Measurements from ENCODE around the gene ARHGEF17.

The ARHGEF17 gene

DNA sequence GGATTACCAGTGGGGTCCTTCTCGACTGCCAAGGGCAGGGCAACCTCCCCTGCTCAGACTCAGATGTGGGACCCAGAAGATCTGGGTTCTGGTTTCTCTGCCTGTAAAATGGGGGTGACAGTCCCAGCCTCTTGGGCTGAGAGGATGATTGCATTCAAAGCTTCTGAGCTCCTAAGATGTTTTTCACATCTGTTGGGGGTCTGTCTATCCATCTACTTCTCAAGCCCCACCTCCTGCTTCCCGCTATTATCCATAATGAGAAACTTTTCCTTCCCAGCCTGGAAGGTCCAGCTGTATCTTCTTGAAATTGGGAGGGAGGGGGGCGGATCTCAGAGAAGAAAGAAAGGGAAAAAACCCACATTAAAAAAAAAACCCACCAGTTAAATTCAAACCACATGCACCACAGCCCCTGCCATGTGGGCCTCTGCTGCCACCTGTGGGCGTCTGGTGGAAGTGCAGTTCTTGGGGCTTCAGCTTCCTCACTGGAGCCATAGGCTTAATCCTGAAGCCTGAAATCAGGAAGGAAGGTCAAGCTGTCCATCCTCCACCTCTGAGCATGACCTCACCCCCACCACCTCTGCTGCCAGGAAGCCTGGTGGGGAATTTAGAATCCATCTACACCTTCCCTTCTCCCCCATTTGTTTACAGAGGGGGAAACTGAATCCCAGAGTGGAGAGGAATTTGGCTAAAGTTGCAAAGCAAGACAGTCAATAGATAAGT is 27.3 kb downstream of the ARHGEF17 start:
- DNase-seq: peak; percentile 78

DNA sequence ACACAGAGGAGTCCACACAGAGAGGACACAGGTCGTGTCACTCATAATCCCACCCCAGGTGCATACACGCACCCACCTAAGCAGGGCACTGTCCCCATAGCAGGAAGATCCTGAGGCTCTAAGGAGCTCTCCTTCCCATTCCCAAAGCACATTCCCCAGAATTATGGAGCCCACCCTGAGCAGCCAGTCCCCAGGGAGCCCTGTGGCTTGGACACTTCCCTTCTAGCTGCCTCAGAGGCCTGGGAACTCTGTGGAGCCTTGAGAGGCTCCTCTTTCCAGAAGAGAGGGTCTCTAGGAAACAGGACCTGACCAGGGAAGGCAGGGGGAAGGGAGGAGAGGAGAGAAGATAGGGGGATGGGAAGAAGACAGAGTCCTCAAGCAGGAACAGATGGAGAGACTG is 29.8 kb downstream of the ARHGEF17 start:
- no peak for DNase-seq

DNA sequence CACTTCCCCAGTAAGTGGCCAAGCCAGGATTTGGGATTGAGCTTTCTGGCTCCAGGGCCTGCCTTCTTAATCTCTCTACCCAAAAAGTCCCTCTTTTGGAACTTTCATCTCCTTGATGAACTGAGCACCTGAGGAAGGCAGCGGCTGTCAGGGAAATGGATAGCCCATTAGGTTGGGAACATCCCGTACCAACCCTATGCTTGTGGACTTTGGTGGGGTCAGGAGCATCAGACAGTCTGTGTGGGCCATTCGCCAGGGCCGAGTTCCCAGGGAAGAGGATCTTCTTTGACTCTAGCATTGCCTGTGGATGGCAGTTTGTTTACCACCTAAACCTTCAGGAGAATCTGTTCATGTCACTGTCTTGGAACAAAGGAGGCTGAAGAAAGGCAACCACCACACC is 30.2 kb downstream of the ARHGEF17 start:
- no peak for DNase-seq

DNA sequence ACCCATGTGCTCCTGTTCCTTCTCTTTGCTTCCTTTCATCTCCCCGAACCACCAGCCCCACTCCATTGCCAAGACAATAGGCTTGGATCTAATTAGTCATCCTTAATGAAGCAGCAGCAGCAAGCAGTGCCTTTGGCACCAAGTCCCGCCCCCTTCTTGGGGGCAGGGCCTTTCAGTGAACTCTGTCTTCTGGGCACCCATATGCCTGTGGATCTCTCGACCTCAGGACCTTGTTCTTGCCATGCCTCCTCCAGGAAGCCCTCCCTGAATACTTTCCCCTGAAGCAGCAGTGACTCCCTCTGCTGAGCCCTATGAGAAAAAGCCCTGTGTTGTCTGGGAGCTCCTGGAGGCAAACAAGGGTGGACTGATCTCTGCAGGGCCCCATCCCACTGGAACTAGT is 32.1 kb downstream of the ARHGEF17 start:
- no peak for DNase-seq

DNA sequence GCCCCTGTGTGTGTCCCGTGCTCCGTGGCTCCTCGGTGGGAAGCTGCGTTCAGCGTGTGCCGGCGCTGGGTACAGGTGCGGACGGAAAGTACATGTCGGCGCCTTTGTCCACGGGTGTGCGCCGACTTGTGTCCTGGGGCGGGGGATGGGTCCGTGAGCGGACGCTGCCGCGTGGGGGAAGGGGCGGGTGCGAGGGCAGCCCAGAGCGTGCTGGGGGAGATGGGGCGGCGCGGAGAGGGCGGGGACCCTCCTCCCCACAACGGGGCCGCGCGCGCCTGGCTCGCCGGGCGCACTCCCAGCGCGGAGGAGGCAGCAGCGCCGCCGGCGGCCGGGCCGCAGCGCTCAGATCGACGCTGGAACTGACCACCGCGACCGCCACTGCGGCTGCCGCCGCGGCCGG is 34.6 kb downstream of the ARHGEF17 start:
- DNase-seq: no peak

DNA sequence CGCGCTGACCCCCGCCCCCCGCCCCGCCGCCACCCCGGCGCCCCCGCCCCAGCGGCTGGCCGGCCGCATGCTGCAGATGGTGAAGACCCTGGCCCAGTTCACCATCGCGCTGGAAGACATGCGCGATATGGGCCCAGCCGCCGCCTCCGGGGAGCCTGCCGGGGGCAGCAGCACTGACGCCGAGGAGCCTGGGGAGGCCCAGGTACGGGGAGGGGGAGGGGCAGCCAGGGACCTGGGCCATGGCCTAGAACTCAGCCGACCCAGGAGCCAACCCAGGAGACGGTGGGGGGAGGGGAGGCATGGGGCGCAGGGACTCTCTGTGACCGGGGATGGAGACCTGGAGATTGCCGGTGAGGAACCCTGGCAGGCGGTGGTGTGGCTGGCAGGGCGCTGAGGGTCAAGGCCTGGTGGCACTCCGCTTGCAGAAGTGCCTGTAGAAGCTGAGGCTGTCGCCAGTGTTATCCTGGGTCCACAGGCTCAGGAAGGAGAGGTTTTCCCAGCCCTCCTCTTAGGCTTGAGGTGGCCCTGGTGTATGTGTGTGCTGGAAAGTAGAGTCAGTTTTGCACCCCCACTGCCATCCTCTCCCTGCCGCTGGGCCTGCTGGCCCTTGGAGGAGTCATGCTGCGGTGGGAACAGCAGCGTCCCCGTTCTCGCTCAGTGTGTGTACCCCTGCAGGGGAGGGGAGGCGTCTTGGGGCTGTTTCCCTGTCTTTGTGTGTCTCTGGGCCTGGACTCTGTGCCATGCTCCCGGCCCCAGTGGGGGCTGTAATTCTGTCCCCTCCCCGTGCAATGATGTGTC is 35.2 kb downstream of the ARHGEF17 start:
- no peak for DNase-seq

DNA sequence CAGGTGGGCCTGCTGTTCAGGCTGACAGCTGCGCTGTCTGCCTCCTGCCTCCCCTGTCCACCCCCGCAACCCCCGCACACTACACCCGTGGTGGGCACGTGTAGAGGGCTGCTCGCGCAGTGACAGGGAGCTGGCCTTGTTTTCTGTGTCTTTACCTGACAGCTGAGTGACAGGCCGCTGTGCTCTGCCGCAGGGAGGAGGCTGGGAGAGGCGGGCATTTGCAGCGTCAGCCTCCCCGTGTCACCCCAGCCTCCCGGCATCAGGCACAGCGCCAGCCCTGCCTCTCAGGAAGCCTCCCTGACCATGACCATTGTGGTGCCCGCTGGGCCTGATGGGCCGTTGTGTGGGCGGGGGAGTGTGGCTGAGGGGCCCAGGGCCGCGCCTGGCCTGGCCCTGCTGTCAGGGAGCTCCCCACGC is 36.1 kb downstream of the ARHGEF17 start:
- DNase-seq: peak; percentile 30

DNA sequence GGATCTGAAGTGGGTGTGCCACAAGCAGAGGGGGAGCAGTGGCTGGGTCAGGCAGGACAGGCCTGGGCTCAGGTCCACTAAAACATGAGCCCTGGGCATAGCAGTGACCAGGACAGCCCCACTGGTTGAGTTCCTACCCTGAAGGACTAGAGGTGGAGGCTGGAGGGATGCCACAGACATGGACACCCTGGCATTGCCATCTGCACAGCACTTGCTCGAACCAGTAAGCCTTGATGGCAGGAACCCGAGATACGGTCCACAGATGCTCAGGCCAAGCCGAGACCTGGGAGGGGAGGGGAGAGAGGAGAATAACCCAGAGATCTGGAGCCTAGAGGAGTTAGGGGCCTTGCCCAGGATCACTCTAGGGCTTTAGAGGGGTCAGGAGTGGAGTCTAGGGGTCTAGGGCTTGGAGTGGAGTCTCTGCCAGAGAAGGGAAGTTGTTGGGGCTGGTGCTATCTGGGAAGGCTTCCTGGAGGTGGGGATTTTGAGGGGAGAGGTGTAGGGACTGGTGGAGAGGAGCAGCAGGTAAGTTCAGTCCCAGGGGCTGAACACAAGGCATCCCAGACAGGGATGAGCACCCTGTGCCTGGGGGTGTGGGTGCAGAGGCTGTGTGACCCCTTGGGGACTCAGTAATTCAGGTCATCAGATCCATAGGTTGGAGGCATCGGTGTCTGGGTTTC is 37.5 kb downstream of the ARHGEF17 start:
- no peak for DNase-seq

DNA sequence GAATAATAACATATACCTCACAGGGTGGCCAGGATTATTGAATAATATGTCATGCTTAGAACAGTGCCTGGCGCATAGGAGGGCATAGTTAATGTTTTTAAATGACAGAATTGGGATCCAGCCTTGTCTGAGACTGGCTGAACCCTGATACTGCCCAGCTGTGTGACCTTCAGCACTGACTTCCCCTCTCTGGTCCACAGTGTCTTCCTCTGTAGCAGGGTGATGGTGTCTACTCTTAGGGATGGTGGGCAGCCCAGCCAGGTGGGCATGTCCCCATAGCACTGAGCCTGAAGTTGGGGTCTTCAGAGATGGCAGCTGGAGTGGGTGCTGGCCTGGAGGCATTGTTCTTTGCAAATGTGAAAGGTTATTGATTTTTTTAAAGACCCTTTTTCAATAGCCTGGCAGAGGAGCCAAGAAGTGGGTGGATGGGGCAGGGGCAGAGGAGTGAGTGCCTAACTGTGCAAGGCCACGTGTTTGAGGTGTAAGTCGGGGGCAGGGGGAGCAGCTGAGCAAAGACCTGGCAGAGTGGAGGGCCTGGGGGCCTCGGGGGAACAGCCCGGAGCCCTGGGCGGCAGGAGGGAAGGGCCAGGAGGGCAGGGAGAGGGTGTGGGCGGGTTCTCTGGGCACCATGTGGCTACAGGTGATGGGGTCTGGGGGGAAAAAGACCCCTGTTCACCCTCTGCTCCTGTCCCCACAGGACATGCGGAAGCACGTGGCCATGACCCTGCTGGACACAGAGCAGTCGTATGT is 38.3 kb downstream of the ARHGEF17 start:
- DNase-seq: no peak

DNA sequence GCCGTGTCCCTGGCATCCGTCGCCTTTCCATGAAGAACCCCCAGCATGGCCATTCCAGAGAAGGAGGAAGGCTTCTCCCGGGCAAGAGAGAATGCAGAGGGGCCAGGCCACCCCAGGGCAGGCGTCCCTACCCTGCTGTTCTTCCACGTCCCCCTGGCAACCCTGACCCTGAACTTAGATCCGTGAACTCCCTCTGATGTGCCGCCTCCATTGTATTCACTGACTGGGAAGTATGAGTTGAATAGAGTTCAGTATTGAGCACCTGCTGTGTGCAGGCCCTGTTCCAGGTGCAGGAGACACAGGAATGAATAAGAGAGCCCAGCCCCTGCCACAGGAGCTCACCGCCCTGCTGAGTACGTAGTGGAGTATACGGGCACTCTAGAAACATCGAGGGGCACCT is 39.0 kb downstream of the ARHGEF17 start:
- no peak for DNase-seq

DNA sequence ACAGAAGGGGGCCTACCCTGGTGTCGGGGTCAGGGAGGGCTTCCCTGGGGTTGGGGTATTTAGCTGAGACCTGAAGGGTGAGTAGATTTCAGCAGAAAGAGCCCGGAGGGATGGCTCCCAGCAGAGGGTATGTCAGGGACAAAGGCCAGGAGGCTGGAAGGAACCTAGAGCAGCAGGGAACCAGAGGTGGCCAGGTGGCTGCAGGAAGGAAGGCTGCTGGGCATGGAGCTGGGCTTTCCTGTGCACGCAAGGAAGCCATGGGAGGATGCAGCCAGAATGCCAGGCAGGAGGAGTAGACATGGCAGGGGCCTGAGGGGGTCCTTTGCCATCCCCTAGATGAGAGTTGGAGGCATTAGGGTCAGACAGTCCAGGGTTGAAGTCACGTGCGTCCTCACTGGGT is 40.8 kb downstream of the ARHGEF17 start:
- no peak for DNase-seq

DNA sequence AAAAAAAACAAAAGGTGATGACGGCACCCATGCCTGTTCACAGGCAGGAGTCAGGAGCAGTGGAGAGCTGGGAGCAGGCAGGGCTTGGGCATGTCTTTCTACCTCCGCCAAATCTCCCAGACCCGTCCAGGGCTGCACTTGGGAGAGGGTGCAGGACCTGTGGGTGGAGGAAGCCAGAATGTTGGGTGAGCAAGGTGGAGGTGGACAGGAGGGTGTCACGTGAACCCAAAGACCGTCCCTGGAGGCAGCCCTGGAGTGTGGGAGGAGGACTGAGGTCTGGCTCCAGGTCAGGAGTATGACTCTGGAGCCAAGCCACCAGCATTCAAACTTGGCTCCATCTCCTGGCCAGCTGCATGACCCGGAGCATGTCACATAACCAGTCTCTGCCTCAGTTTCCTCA is 41.6 kb downstream of the ARHGEF17 start:
- DNase-seq: no peak

DNA sequence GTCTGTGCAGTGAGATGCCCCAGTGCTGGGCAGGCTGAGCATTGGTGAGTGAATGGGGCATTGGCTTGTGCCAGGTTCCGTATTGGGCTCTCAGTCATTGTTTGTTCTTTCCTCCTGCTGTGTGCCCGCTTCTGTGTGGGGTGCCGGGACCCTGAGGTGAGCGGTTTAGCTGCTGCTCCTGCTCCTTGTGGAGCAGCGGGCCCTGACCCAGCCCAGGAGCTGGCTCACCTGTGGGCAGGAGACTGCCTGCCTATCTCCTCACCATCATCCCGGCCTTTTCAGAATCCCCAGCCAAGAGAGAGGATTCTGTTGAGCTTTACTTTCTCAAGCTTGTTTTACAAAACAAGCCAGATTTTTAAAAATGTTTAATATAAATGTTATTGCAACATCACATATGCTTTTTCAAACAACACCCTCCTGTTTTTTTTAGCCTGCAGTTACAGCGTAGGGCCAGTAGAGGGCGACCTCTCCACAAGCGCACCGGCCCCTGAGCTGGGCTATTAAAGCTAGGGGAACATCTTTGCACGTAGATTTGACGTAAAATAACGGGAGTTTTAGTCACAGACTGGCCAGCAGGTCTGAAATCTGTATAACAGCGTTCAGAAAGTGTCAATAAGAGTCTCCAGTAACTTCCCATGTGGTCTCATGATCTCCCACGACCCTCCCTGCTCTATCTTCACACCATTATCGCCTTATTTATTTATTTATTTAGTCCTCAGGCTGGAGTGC is 43.0 kb downstream of the ARHGEF17 start:
- DNase-seq: peak; percentile 80

DNA sequence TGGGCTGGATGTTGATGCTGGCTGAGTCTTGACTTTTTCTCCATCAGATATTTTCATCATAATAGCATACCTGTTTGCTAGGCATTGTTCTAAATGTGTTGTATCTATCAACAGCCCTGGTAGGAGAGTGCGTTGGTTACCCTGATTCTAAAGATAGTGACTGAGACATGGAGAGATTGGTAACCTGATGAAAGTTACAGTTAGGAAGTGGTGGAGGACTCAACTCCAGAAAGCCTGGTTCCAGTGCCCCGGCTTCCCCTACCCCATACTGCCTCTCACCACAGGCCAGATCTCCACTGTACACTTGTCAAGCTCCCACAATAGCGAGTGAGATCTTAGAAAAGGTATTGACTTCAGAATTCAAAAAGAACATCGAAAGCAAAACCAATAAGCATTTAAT is 45.3 kb downstream of the ARHGEF17 start:
- DNase-seq: no peak

DNA sequence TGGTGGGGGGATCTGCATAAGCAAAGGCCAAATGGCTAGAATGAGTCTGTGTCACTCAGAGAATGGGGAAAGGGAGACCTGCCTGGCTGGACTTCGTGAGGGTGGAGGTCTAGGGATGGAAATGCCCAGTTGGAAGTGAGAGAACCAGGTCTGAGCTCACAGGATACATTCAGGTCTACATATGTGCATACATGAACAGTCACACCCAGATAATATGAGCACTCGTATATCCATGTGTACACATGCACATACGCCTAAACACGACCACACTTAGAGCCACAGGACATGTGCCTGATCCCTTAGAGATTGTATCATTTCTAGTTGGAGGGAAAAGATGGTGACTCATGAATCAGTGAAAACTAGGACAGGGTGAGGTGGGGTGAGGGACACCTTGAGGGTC is 47.0 kb downstream of the ARHGEF17 start:
- no peak for DNase-seq

DNA sequence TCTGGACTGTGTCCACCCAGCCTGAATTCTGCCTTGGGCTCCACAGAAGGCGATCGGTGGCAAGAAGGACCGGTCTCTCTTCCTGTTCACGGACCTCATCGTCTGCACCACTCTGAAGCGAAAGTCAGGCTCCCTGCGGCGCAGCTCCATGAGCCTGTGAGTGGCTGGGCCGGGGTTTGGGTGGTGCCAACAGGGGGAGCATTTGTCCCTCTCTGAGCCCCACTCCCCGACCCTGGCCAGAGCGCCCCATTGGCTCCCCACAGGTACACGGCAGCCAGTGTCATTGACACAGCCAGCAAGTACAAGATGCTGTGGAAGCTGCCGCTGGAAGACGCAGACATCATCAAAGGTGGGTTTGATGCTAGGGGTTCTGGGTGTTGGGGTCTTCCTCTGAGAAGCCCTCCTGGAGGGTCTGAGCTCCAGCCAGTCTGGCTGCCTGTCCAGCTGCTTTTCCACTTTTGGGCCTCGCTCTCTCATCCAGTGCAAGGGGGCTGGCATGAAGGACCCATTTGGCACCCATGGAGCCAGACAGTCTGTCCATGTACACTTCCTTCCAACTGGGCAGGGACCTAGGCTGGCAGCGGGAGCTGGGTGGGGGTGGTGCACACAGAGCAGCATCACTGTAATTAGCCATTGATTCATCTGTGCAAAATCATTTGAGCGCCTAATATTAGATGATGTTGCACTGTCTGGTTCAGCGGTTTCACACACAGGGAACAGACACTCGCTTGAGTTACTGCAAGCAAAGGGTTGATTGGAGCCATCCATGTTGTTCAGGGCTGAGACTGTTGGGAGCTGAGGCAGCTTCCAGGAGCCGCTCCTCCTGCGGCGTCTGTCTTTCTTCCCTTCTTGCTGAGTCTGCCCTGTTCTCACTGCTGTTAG is 49.1 kb downstream of the ARHGEF17 start:
- DNase-seq: no peak

DNA sequence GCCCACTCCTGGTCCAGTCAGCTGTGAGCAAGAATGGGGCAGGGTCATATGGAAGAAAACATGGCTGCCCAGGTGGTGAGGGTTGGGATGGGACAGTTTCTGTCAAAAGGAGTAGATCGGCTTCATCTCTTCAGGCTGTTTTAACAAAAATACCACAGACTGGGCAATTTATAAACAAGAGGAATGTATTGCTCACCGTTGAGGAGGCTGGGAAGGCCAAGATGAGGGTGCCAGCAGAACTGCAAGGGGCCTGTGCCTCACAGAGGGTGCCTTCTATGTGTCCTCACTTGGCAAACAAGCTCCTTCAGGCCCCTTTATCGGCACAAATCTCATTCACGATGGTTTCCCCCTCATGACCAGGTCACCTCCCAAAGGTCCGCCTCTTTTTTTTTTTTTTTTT is 50.0 kb downstream of the ARHGEF17 start:
- DNase-seq: no peak

DNA sequence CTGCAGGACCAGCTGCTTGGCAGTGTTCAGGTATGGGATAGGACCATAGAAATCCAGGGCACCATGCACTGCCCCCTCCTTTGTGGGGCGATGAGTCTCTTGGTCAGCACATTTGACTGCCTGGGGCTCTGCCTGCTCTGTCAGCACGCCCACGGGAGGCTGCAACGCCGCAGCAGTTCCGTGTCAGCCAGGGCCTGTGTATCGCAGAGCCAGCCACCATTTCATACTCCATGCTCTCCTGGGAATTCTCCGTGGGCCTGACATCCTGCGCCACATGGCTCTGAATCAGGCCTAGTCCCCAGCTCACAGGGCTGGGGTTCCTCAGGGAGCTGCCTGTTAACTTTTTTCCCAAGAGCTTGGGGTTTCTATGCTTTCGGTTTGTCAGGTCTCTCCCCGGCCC is 51.3 kb downstream of the ARHGEF17 start:
- DNase-seq: no peak

DNA sequence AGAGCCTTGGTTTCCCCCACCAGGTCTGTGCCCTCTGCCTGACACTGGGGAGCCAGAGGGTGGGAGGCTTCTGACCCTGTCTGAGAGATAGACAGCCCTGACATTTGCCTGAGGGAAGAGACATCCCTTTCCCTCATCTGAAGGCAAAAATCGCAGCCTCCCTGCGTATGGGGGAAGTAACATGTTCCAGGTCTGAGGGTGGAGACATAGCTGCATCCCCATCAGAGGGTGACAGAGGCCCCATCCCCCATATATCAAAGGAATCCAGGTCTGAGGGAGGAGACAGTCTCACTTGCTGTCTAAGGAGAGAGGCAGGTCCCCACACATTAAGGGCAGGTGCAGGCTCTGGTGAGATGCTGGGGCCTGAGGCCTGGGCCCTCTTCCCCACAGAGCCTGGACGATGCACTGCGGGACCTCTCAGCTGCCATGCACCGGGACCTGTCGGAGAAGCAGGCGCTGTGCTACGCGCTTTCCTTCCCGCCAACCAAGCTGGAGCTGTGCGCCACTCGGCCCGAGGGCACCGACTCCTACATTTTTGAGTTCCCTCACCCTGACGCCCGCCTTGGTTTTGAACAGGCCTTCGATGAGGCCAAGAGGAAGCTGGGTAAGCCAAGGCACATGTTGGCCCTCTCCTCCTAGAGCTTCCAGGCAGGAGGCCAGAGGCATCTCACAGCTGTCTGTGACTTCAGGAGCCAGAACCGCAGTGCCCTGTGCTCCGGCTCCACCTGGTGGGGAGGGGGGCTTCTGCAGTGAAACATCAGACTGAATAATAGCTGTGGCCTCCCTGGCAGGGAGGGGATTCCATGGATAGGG is 52.1 kb downstream of the ARHGEF17 start:
- DNase-seq: peak; percentile 3

DNA sequence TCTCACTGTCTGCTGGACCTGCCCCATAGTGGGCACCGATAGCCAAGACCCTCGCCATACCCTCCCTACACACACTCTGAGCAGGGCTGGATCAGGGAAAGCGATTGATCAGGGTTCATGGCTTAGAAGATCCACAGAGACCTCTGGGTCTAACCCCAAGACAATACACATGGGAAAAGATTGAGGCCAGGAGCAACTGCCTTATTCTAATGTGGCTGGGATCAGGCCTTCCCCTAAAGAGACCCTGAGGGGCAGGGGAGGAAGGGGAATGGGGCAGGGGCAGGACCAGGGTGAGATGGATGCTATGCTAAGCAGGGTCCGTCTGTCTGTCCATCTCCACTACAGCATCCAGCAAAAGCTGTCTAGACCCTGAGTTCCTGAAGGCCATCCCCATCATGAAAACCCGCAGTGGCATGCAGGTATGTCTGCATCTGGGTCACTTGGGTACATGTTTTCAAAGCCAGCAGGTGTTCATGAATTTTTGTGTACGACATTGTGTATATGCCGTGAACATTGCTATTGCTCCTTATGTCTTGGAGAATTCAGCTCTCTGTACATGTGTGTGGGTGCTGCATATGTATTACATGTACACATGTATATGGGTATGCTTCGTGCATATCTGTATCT is 52.8 kb downstream of the ARHGEF17 start:
- no peak for DNase-seq
